ENCODE results near the gene APOBEC4. TPM values are rescaled to one million over a fixed set of nuclear protein-coding genes. Genes with fewer than 3 reads are reported as not detected.

The APOBEC4 gene
- total RNA-seq = under 0.01 TPM in 1 of 2 replicates, not detected in the other

GRCh38 chr1:183652547-183653461 lies at the start of gene APOBEC4:
APOBEC4 (minus strand) TSS chr1:183653316; CDS start chr1:183648781, 4,535 bp downstream.
- no peak within 1 kb of the TSS for H3K4me3 ChIP-seq (ENCODE audit: insufficient read depth, low read length)
- DNase-seq (ENCODE audit: insufficient read length, low spot score, missing footprints) = no peak
- no peaks in the 10 kb centered on the region for H3K79me2 ChIP-seq (ENCODE audit: insufficient read depth, low read length)
- no peak within 1 kb of the TSS for H3K4me2 ChIP-seq (ENCODE audit: insufficient read depth, low read length)
- no peak for TF ChIP-seq CTCF (IDR thresholded peaks at IDR 0.05; ENCODE audit: extremely low read depth, low read depth, low read length)
- H3K27me3 ChIP-seq (ENCODE audit: insufficient read depth, low read length) = no peaks in the 10 kb centered on the region
- H2AFZ ChIP-seq (ENCODE audit: low read length) = no peak within 1 kb of the TSS
- H3K9me3 ChIP-seq (ENCODE audit: low read depth, low read length) = no peaks in the 10 kb centered on the region
- H3K36me3 ChIP-seq (ENCODE audit: insufficient read depth, low read length) = no peaks in the 10 kb centered on the region
- H4K20me1 ChIP-seq (ENCODE audit: insufficient read depth, low read length) = peaks cover under 1% of the 10 kb centered on the region
- no peak within 1 kb of the TSS for H3K27ac ChIP-seq (ENCODE audit: low read depth, low read length)
- peaks cover 3% of the 10 kb centered on the region for H3K4me1 ChIP-seq (ENCODE audit: insufficient read depth, low read length)

- Histone ChIP-seq H3K4me1 (ENCODE audit: insufficient read depth, low read length) (no peaks in the 10 kb centered on the region), H3K4me2 (ENCODE audit: insufficient read depth, low read length) (no peak overlapping the region), H2AFZ (ENCODE audit: low read length) (no peak overlapping the region), H3K27ac (ENCODE audit: low read depth, low read length) (no peak overlapping the region), H4K20me1 (ENCODE audit: insufficient read depth, low read length) (no peaks in the 10 kb centered on the region), H3K9me3 (ENCODE audit: low read depth, low read length) (no peaks in the 10 kb centered on the region), H3K4me3 (ENCODE audit: insufficient read depth, low read length) (no peak overlapping the region), H3K36me3 (ENCODE audit: insufficient read depth, low read length) (no peaks in the 10 kb centered on the region), H3K27me3 (ENCODE audit: insufficient read depth, low read length) (no peaks in the 10 kb centered on the region), H3K79me2 (ENCODE audit: insufficient read depth, low read length) (no peaks in the 10 kb centered on the region)
- TF ChIP-seq CTCF (IDR thresholded peaks at IDR 0.05; ENCODE audit: extremely low read depth, low read depth, low read length) = no peak
- no peak for DNase-seq (ENCODE audit: insufficient read length, low spot score, missing footprints)
These were observed 49.7 kb upstream of the APOBEC4 start for GRCh38 chr1:183702813-183703198.

GRCh38 chr1:183702087-183702812 lies 49.1 kb upstream of the APOBEC4 start:
- Histone ChIP-seq H3K79me2 (ENCODE audit: insufficient read depth, low read length) (no peaks in the 10 kb centered on the region), H3K27me3 (ENCODE audit: insufficient read depth, low read length) (no peaks in the 10 kb centered on the region), H3K27ac (ENCODE audit: low read depth, low read length) (no peak overlapping the region), H3K4me3 (ENCODE audit: insufficient read depth, low read length) (no peak overlapping the region), H4K20me1 (ENCODE audit: insufficient read depth, low read length) (no peaks in the 10 kb centered on the region), H3K36me3 (ENCODE audit: insufficient read depth, low read length) (no peaks in the 10 kb centered on the region), H3K9me3 (ENCODE audit: low read depth, low read length) (no peaks in the 10 kb centered on the region), H3K4me1 (ENCODE audit: insufficient read depth, low read length) (no peaks in the 10 kb centered on the region), H3K4me2 (ENCODE audit: insufficient read depth, low read length) (no peak overlapping the region), H2AFZ (ENCODE audit: low read length) (no peak overlapping the region)
- no peak for TF ChIP-seq CTCF (IDR thresholded peaks at IDR 0.05; ENCODE audit: extremely low read depth, low read depth, low read length)
- DNase-seq (ENCODE audit: insufficient read length, low spot score, missing footprints) = no peak

All from osteoblast (primary cell).